Measurements from ENCODE around the gene RAB8B.

RAB8B gene

DNA sequence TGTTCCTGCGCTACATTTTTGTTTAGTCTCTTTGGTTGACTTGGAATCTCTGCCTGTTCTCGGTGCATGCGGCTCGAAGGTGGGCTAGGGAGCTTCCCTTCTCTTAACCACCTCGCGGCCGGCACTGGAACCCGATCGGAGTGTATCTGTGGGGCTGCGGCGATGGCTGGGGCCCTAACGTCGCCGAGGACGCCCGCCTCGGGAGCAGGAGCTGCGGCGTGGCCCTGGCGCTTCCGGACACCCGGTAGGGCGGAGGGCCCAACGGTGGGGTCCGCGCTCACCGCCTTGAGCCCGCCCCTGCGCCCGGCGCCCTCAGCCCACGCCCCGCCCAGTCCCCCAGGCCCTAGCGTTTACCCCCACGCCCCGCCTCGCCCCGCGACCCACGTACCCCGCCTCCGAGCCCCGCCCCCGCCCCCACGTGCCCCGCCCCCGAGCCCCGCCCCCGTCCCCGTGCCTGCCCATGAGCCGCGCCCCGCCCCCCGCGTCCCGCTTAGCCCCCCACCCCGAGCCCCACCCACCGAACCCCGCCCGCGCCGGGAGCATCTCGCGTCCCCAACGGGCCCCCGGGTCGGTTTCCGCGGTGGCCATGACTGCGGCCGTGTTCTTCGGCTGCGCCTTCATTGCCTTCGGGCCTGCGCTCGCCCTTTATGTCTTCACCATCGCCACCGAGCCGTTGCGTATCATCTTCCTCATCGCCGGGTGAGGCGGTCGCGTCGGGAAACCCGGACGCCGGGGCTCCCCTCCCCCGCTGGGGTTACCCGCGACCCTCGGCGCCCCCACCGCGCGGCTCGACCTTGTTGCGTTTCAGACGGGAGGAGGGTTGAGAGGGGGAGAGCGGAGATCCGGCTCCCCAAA, 87.9 kb downstream of the RAB8B start, which contains the start of gene APH1B:
Gene APH1B, plus strand, starts transcription at position 568 of the 855 bp plus-strand sequence. Its CDS starts 19 bp downstream, at position 587.
- peak; percentile 83 for DNase-seq

DNA sequence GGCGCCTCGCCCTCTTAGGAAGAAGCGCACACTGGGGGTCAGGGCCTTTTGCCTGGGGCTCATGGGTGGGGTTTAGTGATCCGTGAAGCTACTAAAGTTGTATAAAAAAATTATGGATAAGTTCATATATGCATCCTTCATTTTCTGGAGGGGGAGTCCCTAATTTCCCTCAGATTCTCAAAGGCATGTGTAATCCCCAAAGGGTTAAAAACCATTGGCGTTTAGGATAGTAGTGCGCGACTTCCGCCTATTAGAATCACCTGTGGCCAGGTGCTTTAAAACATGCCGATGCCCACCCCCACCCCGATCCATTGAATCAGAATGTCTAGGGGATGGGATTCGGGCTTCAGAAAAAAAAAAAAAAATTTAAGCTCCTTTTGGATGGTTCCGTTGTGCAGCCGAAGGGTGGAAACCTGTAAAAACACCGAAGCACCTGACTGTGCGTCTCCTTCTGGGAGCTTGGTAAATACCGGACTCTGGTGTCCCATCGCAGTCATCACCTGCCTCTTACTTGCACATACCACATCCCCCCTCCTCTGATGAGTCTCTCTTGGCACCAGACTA, 88.6 kb downstream of the RAB8B start:
- DNase-seq = no peak

DNA sequence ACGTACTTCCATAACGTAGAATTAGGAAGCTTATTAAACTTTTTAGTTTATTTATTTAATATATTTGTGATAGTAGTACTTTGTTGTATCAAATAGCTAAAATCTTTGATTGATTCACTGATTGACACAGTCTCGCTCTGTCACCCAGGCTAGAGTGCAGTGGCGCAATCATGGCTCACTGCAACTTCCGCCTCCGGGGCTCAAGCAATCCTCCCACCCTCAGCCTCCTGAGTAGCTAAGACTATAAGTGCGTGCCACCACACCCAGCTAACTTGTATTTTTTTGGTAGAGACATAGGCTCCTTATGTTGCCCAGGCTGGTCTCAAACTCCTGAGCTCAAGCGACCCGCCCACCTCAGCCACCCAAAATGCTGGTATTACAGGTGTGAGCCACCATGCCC, 93.7 kb downstream of the RAB8B start:
- DNase-seq = no peak

DNA sequence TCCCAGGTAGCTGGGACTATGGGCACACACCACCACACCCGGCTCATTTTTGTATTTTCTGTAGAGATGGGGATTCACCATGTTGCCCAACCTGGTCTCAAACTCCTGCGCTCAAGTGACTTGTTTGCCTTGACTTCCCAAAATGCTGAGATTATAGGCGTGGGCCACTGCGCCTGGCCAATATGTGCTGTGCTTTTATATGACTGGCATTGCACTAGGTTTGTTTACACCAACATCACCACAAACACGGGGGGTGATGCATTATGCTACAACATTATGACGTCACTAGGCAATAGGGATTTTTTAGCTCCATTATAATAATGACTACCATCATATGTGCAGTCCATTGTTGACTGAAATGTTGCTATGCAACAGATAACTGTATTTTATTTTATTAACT, 94.9 kb downstream of the RAB8B start:
- DNase-seq = no peak

DNA sequence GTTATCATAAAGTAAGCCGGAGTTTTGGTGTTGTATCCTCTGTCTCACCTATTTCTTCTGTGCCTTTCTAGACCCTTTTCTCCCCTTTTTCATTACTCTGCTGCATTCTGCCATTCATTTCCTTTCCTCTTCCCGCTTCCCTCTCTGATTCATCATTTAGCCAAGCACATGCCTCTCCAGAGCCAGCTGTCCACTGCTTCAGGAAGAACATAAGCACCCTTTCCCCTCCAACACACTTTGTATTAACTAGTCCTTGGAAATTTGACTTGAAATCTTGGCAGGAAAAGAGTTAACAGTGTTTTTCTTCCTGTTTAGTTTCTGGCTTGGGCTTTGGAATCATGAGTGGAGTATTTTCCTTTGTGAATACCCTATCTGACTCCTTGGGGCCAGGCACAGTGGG, 97.7 kb downstream of the RAB8B start:
- no peak for DNase-seq

DNA sequence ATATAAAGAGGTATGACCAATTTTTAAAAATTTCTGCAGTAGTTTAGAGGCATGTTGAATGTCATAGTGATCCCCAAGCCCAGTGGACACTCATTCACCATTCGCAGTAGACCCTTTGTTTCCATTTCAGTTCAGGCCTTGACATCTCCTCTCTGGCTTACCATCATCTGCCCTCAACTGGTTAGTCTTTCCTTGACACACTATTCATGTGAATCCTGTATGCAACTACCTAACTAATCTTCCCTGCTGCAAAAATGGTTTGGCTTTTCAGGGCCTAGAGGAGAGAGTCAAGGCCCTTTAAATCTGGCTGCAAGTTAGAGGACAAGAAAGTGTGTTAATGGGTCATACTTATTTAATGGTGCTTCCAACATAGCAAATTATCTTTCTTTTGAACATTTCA, 98.9 kb downstream of the RAB8B start:
- DNase-seq = no peak

DNA sequence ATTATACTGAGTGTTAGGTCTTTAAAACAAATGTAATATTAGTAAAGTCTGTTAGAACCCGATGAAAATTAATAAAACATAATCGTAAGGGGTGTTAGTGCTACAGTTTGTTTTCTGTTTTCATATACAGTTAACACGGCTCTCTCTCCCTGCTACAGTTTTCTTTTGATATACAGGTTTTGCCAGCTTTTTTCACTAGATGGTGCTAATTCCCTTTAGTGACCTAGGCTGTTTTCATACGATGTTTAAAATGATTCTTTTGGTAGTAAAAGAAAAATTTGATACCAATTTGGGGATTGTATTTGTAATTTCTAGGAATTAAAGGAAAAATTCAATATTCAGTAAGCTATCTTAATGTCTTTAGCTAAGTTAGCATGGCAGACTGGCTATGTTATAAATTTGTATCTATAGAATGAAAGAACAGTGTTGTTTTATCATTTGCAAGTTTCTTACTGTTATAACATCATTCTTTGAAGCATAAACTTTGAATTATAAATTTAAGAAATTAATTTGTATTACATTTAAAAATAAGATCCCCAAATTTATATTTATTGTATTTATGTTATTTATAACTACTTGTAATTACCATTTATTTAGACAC, 99.5 kb downstream of the RAB8B start:
- peak; percentile 57 for DNase-seq

DNA sequence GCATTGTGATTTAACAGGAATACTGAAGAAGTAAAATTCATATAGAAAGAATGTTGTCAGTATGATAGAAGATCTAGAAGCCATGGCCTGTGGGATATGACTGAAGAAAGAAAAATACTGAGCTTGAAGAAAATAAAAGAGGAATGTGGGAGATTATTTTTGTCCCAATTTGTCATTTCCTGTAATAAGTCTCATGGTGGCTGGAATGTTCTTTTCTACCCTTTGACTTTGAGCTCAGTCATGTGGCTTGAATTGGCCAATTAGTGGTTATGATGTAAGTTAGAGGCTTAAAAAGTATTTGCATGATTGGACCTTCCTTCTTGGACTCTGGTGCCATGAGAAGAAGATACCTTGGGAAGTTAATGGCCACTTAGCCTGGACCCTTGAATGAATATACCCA, 102.1 kb downstream of the RAB8B start:
- DNase-seq = no peak

DNA sequence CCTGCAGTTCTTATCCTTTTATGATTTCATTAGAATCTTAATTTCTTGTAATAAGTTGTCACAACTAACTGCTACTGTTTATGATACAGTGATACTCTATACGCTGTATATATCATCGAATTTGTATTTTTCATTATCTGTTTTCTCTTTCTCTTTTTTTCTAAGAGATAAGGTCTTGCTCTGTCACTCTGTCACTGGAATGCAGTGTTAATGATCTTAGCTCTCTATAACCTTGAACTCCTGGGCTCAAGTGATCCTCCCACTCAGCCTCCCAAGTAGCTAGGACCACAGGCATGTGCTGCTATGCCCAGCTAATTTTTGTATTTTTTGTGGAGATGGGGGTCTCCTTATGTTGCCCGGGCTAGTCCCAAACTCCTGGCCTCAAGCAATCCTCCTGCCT, 102.8 kb downstream of the RAB8B start:
- DNase-seq = no peak

DNA sequence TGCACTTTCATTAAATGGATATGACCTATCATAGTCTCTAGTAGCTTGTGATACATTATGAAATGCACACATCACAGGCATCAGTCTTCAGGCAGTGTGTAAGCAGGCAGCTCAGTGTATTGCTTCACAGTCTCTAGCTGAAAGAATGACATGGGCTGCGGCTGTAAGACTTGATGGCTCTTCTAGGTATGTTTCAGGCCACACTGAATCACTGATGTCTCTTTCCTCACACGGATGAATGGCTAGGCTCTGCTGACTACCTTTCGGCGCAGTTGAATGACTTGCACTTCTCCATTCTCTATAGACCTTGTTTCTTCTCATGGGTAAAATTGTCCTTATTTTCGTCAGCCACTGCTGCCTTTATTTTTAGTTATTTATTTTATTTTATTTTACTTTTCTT, 103.4 kb downstream of the RAB8B start:
- no peak for DNase-seq

DNA sequence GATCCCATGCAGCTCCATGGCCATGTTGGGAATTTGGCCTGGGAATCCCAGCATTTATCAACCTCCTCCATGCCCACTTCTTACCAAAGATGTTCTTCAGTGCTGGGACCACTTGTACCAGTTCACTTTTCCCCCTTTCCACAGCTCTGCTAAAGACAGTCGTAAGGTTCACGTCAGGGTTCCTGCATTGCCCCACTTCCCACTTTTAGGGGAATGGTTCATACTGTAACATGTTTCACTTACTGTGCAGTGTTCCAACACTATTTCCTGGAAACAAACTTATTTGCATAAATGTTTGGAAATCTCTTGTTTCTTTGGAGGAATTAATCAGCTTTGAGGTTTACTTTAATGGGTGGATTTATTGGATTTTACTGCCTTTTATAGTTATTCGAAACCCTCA, 105.0 kb downstream of the RAB8B start:
- DNase-seq = no peak

DNA sequence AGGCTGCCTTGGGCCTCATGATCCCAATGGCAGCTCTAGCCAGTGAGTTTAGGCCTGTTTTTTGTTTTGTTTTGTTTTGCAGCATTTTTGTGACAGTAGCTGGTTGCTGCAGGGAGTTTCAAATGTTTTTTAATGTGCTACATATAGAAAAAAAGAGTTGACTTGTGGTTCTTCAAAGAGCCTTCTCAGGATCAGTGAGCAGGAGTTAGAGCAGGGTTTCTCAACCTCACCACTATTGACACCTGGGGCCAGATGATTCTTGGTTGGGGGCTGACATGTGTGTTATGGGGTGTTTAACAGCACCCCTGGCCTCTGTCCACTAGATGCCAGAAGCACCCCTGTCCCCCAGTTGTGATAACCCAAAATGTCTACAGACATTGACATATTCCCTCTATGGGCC, 105.9 kb downstream of the RAB8B start:
- no peak for DNase-seq

DNA sequence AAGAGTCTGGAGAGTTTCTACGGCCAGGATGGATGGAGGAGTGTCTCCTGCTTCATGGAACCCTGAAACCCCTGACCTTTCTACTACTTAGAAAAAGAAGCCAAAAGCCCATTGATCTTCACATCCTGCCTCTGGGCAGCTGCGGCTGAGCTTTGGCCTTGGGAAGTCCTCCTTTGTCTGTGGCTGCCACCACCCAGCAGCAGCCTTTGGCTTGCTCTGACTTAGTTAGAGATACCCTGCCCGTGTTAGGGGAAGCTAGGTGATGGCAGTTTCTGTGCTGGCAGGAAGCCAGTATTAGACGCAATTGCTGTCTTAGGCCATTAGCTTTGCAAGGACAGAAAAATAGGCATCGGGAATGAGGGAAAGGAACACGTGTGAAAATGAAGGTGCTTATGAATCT, 106.8 kb downstream of the RAB8B start:
- no peak for DNase-seq

DNA sequence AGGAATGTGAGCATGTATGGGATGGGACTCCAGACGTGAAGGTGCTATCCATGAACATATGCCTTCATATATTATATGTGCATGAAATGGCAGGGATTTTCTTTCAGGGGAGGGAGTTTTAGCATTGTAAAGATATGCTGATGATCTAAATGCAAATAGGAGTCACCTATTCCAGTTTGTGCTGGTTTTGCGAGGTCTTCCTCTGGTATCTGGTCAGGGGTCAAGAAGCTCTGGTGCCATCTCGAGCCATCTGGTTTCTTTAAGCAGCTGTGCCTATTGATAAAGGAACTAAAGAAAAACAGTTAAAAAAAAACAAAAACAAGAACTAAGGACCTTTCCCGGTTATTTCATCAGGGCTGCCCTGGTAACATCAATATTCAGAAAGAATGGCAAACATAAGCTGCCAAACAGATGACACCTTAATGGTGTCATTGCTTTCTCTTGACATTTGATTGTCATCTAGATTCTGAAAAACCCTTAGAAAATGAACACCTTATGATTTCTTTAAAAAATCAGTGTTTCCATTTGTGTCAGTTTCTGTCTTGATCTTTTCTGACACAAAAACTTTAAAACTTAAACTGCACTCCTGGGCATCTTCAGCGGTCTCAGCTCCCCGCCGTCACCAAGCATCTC, 110.7 kb downstream of the RAB8B start:
- no peak for DNase-seq

DNA sequence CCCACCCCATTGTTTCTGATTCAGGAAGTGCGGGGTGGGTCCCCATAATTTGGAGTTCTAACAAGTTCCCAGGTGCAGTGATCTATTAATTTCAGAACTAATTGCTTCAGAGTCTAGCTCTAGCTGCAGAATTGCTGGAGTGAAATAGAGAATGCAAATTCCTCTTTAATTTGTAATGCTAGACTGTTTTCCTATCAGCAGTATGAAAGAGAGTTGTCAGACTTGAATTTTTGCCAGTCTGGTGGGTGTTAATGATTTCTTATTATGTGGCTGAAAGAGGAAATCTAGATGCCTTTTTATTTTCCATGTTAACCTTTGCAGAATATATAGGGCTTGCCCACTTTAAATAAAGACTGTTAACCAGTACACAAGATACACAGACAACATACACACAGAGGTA, 111.7 kb downstream of the RAB8B start:
- DNase-seq = no peak

DNA sequence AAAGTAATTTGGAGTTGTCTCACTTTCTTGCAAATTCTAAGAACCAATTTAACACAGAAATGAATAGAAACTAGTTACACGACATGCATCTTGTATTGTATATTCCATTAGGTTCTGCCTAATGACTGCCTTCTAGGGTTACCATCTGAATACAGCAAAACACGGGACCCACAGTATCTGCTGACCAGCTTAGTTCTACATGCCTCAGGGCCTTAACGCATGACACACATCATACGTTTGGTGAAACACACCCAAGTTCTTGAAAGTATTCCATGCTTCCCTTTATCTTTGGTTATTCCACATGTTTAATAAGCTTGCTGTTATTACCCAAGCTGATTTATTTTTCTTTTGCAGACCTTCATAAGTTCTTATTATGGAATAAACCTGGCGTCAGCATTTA, 115.9 kb downstream of the RAB8B start:
- no peak for DNase-seq

DNA sequence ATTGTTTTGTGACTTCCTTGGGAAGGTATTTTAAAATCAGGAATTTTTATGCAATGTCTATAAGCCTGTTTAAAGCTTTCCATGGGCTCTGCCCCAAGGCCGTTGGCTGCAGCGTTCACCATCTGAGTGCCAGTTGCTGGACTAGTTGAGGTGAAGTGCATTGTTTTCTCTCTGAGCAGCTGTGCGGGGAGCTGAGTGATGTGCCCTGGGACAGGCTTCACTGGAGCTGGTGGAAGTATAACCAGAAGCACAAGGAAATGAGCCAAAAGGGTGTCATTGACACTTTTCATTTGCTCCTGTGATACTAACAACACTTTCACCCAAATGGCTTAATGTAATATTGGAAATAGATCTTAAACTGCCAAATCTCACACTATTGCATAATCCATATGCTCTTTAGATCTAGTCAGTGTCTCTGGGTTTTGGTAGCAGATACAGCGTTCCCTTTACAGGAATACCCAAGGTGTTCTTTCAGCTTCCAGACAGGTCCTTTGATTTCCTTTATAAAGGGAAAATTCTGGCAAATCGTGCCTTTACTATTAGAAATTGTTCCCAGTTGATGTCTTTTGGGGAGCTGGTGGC, 117.2 kb downstream of the RAB8B start:
- DNase-seq = no peak

DNA sequence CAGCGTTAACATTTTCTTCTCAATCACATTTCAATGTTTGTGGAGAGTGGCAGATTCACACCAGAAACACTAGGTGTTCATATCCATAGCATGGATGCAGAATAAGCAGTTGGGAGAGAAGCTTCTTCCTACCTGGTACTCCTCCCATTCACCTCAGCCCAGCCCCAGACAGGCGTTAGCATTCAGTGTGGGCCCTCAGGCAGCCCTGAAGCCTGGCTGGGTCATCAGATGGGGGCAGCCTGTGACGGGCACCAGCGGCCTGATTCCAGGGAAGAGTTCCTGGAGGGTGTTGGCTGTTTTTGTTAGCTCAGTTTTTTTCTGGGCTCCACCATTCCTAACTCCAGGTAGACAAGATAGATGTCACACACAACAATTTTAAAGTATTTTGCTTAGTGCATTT, 119.1 kb downstream of the RAB8B start:
- no peak for DNase-seq

DNA sequence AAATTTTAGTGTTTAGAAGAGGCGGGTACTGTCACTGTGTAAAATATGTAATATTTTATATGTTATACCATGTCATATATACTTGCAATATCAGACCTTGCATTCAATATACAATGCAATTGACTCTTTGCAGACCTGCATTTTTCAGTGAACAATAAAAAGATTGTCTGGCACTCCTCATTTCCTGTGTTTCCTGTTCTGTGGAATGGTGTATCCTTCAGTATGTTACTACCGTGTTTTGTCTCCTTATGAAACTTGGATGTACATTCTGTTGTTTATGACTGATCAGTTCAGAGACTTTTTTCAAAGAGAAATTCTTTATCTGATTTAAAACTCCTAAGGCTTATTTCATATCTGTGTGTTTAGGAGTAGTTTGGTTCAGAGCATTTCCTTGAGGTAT, 119.5 kb downstream of the RAB8B start:
- no peak for DNase-seq

DNA sequence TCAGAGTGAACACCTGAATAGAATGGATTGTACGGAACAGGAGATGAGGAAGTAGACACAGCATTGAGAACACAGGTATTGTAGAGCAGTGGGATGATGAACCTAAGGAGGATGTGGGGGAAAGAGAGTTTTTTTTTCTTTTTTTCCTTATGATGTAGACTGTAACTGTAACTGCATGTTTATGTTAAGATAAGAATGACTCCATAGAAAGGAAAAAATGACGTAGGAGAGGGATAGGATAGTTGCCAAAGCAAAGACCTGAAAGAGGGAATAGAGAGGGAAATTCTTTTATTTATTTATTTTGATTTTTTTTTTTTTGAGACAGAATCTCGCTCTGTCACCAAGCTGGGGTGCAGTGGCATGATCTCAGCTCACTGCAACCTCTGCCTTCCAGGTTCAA, 121.2 kb downstream of the RAB8B start:
- no peak for DNase-seq

DNA sequence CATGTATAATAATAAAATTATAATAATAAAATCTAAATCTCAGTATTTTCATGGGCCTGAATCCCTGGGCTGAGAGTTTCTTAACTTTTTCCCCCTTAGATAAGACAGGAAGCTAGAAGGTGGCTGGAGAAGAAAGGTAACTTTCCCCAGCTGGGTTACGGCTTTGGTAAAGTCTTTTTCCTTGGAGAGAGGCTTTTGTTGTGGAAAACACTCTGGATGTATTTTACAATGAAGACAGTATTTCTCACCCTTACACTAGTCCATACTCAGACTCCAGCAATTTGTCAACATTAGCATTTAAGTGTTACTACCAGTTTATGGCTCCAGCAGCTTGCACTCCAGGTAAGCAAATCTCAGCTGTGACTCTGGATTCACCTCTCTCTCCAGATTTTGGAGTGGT, 122.9 kb downstream of the RAB8B start:
- no peak for DNase-seq

DNA sequence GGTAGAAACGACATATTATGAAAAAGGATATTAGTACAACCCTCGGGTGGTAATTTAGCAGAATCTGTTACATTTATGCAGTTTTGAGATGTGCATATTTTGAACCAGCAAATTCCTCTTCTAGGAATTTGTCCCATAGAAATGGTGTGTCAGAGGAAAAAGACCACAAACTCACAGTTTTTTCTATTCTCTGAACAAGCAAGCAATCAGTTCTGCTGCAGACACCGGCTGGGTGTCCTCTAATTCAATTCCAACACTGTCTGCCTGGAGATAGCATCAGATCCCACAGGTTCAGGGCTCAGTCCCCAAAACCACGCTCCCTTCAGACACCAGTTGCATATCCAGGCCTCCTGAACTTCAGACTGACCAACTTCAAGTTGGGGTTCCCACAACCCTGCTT, 124.4 kb downstream of the RAB8B start:
- no peak for DNase-seq

DNA sequence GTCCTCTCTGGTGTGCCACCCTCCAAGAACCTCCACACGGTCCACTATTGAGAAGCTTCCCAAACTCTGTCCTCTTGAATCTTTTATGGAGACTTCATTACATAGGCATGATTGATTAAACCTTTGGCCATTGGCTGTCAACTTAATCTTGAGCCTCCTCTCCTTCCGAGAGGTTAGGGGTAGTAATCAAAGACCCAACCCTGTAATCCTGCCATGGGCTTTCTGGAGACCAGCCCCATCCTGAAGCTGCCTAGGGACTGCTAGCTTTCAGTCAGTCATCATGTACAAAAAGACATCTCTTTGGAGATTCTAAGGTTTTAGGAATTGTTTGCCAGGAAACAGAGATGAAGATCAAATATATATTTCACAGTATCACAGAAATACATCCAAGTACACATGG, 125.0 kb downstream of the RAB8B start:
- DNase-seq = no peak
